Thyroid gland (tissue), 4 donors: ENCODE measurements around the gene RAPGEF4.

Source experiments
- POLR2A ChIP-seq, 2 donors: fragments of 450-650 bp; IDR thresholded peaks; one replicate each; pipeline ENCODE4 v1.6.1; 2017; ENCODE audit warnings: antibody characterized with exemption in 2 of 2, mild to moderate bottlenecking in 2 of 2, moderate library complexity in 1 of 2
- TF ChIP-seq, protein P1 (sequence below), 6 experiments: fragments of 200-600 bp in 3 of 6; fragments of 450-650 bp in 3 of 6; sonication (generic) in 3 of 6; IDR thresholded peaks; one replicate each; pipeline ENCODE4 v1.5.1; 2016 to 2019; ENCODE audit warnings: antibody characterized with exemption in 6 of 6, mild to moderate bottlenecking in 2 of 6, inconsistent platforms in 1 of 6, moderate library complexity in 1 of 6

DNA sequence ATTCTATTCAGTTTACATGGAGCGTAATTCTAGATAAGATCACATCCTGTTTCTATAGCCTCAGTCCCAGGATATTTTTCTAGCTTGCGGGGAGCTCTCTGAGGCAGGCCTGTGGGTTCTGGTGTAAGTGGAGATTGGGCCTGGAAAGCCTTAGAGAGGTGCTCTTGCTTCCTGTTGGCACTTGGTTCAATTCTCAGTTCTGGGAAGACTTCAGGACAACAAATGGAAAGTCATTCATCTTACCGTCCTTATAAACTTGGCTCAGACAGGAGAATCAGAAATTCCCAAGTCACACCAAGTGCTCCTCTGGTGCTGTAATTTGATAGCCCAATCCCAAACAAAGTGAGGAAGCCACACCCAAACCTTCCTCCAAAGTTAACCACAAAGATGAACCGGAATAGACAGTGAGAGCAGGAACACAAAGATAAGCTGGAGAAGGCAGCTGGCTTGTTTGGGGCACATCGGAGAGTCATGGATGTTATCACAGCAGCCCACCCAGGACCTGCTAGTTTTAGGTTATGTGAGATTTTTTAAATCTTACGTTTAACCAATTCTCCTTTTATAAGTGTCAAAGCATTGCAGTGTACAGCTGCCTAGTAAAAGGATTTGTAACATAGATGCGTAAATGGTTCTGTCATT is 195.7 kb downstream of the RAPGEF4 start:
- TF ChIP-seq, protein P1, sequence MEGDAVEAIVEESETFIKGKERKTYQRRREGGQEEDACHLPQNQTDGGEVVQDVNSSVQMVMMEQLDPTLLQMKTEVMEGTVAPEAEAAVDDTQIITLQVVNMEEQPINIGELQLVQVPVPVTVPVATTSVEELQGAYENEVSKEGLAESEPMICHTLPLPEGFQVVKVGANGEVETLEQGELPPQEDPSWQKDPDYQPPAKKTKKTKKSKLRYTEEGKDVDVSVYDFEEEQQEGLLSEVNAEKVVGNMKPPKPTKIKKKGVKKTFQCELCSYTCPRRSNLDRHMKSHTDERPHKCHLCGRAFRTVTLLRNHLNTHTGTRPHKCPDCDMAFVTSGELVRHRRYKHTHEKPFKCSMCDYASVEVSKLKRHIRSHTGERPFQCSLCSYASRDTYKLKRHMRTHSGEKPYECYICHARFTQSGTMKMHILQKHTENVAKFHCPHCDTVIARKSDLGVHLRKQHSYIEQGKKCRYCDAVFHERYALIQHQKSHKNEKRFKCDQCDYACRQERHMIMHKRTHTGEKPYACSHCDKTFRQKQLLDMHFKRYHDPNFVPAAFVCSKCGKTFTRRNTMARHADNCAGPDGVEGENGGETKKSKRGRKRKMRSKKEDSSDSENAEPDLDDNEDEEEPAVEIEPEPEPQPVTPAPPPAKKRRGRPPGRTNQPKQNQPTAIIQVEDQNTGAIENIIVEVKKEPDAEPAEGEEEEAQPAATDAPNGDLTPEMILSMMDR (IDR thresholded peaks at IDR 0.05), result no peak
- TF ChIP-seq POLR2A (IDR thresholded peaks at IDR 0.05), result no peak
